DND-41 (cell line): ENCODE measurements around the gene OR2AK2.

ENCODE experiments used
- ATAC-seq: fragments of 200-7000 bp; cut with Tn5 transposase; 3 replicates; pipeline ENCODE4 v1.9.1; 2021; ENCODE audit warnings: low read depth; ENCODE audit not compliant: insufficient read depth
- DNase-seq: peaks from one replicate; pipeline ENCODE4 v3.0.0-alpha.2; 2020
- H2AFZ ChIP-seq: 2 replicates; pipeline ENCODE4 v1.6.0; 2012; ENCODE audit warnings: low read depth, low read length
- H3K27ac ChIP-seq: 2 replicates; pipeline ENCODE4 v1.5.1; 2012; ENCODE audit warnings: low read length, inconsistent platforms
- H3K27me3 ChIP-seq: fragments of 200-600 bp; sonication (generic); 2 replicates; pipeline ENCODE4 v1.6.0; 2012; ENCODE audit warnings: low read length, mild to moderate bottlenecking, inconsistent platforms; ENCODE audit not compliant: insufficient read depth, poor library complexity
- H3K36me3 ChIP-seq: 2 replicates; pipeline ENCODE4 v1.5.1; 2012; ENCODE audit warnings: low read length, inconsistent platforms; ENCODE audit not compliant: insufficient read depth
- H3K4me1 ChIP-seq: 2 replicates; pipeline ENCODE4 v1.5.1; 2012; ENCODE audit warnings: mild to moderate bottlenecking, low read length; ENCODE audit not compliant: insufficient read depth
- H3K4me2 ChIP-seq: 2 replicates; pipeline ENCODE4 v1.6.0; 2012; ENCODE audit warnings: mild to moderate bottlenecking, moderate library complexity, low read length, inconsistent platforms; ENCODE audit not compliant: insufficient read depth
- H3K4me3 ChIP-seq, 2 experiments: fragments of 200-600 bp in 1 of 2; shearing (Covaris generic) in 1 of 2; 2 replicates each; pipeline ENCODE4 v1.5.1; 2012 to 2016; ENCODE audit warnings: inconsistent platforms in 2 of 2, low read length in 2 of 2, mild to moderate bottlenecking in 2 of 2, low read depth in 1 of 2, moderate library complexity in 1 of 2
- H3K79me2 ChIP-seq: 2 replicates; pipeline ENCODE4 v1.6.0; 2012; ENCODE audit warnings: low read length, inconsistent platforms; ENCODE audit not compliant: insufficient read depth
- H3K9ac ChIP-seq: 2 replicates; pipeline ENCODE4 v1.6.0; 2012; ENCODE audit warnings: low read depth, mild to moderate bottlenecking, inconsistent platforms, low read length, moderate library complexity
- H3K9me3 ChIP-seq: 2 replicates; pipeline ENCODE4 v1.5.1; 2012; ENCODE audit warnings: low read length, moderate library complexity, mild to moderate bottlenecking, inconsistent platforms; ENCODE audit not compliant: insufficient read depth, severe bottlenecking
- H4K20me1 ChIP-seq: 2 replicates; pipeline ENCODE4 v1.6.0; 2012; ENCODE audit warnings: low read length; ENCODE audit not compliant: insufficient read depth
- CTCF ChIP-seq: IDR thresholded peaks from 2 replicates; pipeline ENCODE4 v1.5.1; 2012; ENCODE audit warnings: borderline replicate concordance, low read length, moderate library complexity, mild to moderate bottlenecking; ENCODE audit not compliant: poor library complexity, severe bottlenecking; ENCODE audit errors: extremely low read depth
- EZH2 ChIP-seq: IDR thresholded peaks from 3 replicates; pipeline ENCODE4 v1.6.1; 2012; ENCODE audit warnings: borderline replicate concordance, low read depth, mild to moderate bottlenecking, moderate library complexity, low read length, inconsistent platforms; ENCODE audit not compliant: severe bottlenecking

The OR2AK2 gene

GRCh38 chr1:247961791-247962190 is 3.2 kb upstream of the OR2AK2 start:
- Histone ChIP-seq H3K79me2 (no peaks in the 10 kb centered on the region), H3K4me3 (no peak overlapping the region), H3K4me1 (peaks cover 6% of the 10 kb centered on the region), H3K9ac (no peak overlapping the region), H3K36me3 (no peaks in the 10 kb centered on the region), H3K4me2 (no peak overlapping the region), H3K9me3 (no peaks in the 10 kb centered on the region), H3K27ac (no peak overlapping the region), H3K27me3 (no peaks in the 10 kb centered on the region), H4K20me1 (no peaks in the 10 kb centered on the region), H2AFZ (no peak overlapping the region)
- ATAC-seq (no peak), DNase-seq (no peak)
- TF ChIP-seq EZH2 (no peak), CTCF (no peak)

- no peaks in the 10 kb centered on the region for H3K27me3 ChIP-seq
- peaks cover 6% of the 10 kb centered on the region for H3K4me1 ChIP-seq
- no peaks in the 10 kb centered on the region for H4K20me1 ChIP-seq
- H3K27ac ChIP-seq, result no peak overlapping the region
- no peaks in the 10 kb centered on the region for H3K79me2 ChIP-seq
- ATAC-seq (peak; percentile 72), DNase-seq (peak; percentile 17)
- H3K36me3 ChIP-seq, result no peaks in the 10 kb centered on the region
- H3K9ac ChIP-seq, result no peak overlapping the region
- H3K4me3 ChIP-seq, result no peak overlapping the region
- no peaks in the 10 kb centered on the region for H3K9me3 ChIP-seq
- H3K4me2 ChIP-seq, result no peak overlapping the region
- no peak for TF ChIP-seq EZH2
- TF ChIP-seq CTCF, result no peak
- H2AFZ ChIP-seq, result no peak overlapping the region
These were observed 2.0 kb upstream of the OR2AK2 start for GRCh38 chr1:247962911-247963588.

GRCh38 chr1:247966532-247967204 is 1.6 kb downstream of the OR2AK2 start:
- DNase-seq (no peak), ATAC-seq (no peak)
- Histone ChIP-seq H3K9ac (no peak overlapping the region), H3K79me2 (no peaks in the 10 kb centered on the region), H3K36me3 (no peaks in the 10 kb centered on the region), H2AFZ (no peak overlapping the region), H3K4me3 (no peak overlapping the region), H3K4me1 (peaks cover 6% of the 10 kb centered on the region), H3K27me3 (no peaks in the 10 kb centered on the region), H3K9me3 (no peaks in the 10 kb centered on the region), H3K4me2 (no peak overlapping the region), H3K27ac (no peak overlapping the region), H4K20me1 (no peaks in the 10 kb centered on the region)
- TF ChIP-seq EZH2 (no peak), CTCF (no peak)
